GM12872 (cell line): Measurements from ENCODE around the gene EBLN2.
A peak's percentile ranks its signal among the peaks of the same experiment; 100 is the strongest.

Experiments used
- CTCF ChIP-seq: IDR thresholded peaks from 3 replicates; pipeline ENCODE4 v1.5.1; 2011; ENCODE audit warnings: low read depth, mild to moderate bottlenecking, low read length, moderate library complexity; ENCODE audit not compliant: insufficient read depth

The EBLN2 gene

GRCh38 chr3:73094951-73095350 lies 33.5 kb downstream of the EBLN2 start:
- no peak for TF ChIP-seq CTCF

- TF ChIP-seq CTCF, result no peak
These were observed 34.7 kb downstream of the EBLN2 start for GRCh38 chr3:73096169-73096568.

- TF ChIP-seq CTCF, result no peak
These were observed 36.6 kb downstream of the EBLN2 start for GRCh38 chr3:73098026-73098425.

GRCh38 chr3:73098873-73099272 lies 37.4 kb downstream of the EBLN2 start:
- TF ChIP-seq CTCF, result no peak

GRCh38 chr3:73100741-73101559 lies 39.5 kb downstream of the EBLN2 start:
- TF ChIP-seq CTCF, result peak; percentile 92

GRCh38 chr3:73101881-73102280 lies 40.4 kb downstream of the EBLN2 start:
- no peak for TF ChIP-seq CTCF

- TF ChIP-seq CTCF, result no peak
These were observed 45.8 kb downstream of the EBLN2 start for GRCh38 chr3:73107215-73107614.
